ENCODE data around the gene TBC1D19.

TBC1D19 gene

GRCh38 chr4:26782168-26782829 is 198.4 kb downstream of the TBC1D19 start:
- Mint-ChIP-seq H3K4me1 (peaks cover 10% of the 10 kb centered on the region), H3K36me3 (ENCODE audit: low read depth) (no peaks in the 10 kb centered on the region), H3K4me3 (no peak overlapping the region), H3K27me3 (no peaks in the 10 kb centered on the region), H3K9me3 (no peaks in the 10 kb centered on the region), H3K27ac (no peak overlapping the region)
- no peak for ATAC-seq
- no peak for DNase-seq

- H3K27ac Mint-ChIP-seq, result no peak overlapping the region
Measured at GRCh38 chr4:26782830-26783202, 198.9 kb downstream of the TBC1D19 start.

GRCh38 chr4:26784207-26784865 is 200.5 kb downstream of the TBC1D19 start:
- ATAC-seq, result no peak
- no peak overlapping the region for H3K27ac Mint-ChIP-seq
- no peak overlapping the region for H3K4me3 Mint-ChIP-seq

More at GRCh38 chr4:26782830-26783202, 198.9 kb downstream of the TBC1D19 start:
- Mint-ChIP-seq H3K4me1 (peaks cover 15% of the 10 kb centered on the region), H3K9me3 (no peaks in the 10 kb centered on the region), H3K36me3 (ENCODE audit: low read depth) (no peaks in the 10 kb centered on the region), H3K27me3 (no peaks in the 10 kb centered on the region), H3K4me3 (no peak overlapping the region)
- DNase-seq (no peak), ATAC-seq (no peak)

GRCh38 chr4:26785312-26785711 is 201.4 kb downstream of the TBC1D19 start:
- Mint-ChIP-seq H3K36me3 (ENCODE audit: low read depth) (no peaks in the 10 kb centered on the region), H3K4me3 (no peak overlapping the region), H3K27ac (no peak overlapping the region), H3K27me3 (no peaks in the 10 kb centered on the region), H3K9me3 (no peaks in the 10 kb centered on the region), H3K4me1 (peaks cover 26% of the 10 kb centered on the region)
- ATAC-seq (no peak), DNase-seq (no peak)

More at GRCh38 chr4:26784207-26784865, 200.5 kb downstream of the TBC1D19 start:
- H3K9me3 Mint-ChIP-seq, result no peaks in the 10 kb centered on the region
- no peaks in the 10 kb centered on the region for H3K27me3 Mint-ChIP-seq
- H3K4me1 Mint-ChIP-seq, result peaks cover 26% of the 10 kb centered on the region
- no peak for DNase-seq
- no peaks in the 10 kb centered on the region for H3K36me3 Mint-ChIP-seq (ENCODE audit: low read depth)

GRCh38 chr4:26785810-26786209 is 201.9 kb downstream of the TBC1D19 start:
- ATAC-seq, result no peak
- H3K27me3 Mint-ChIP-seq, result no peaks in the 10 kb centered on the region
- no peak for DNase-seq
- no peaks in the 10 kb centered on the region for H3K9me3 Mint-ChIP-seq
- H3K4me3 Mint-ChIP-seq, result no peak overlapping the region
- H3K4me1 Mint-ChIP-seq, result peaks cover 26% of the 10 kb centered on the region
- H3K36me3 Mint-ChIP-seq (ENCODE audit: low read depth), result no peaks in the 10 kb centered on the region
- H3K27ac Mint-ChIP-seq, result no peak overlapping the region

DNA sequence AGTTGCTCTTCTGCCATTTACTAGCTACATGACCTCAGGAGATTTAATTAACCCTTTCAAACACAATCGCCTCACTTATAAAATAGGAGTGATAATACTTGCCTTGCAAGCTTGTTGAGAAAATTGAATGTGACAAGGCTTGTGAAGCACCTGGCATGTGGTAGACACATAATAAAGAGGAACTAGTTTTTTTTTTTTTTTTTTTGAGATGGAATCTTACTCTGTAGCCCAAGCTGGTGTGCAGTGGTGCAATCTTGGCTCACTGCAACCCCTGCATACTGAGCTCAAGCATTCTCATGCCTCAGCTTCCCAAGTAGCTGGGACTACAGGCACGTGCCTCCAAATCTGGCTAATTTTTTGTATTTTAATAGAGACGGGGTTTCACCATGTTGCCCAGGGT is 203.0 kb downstream of the TBC1D19 start:
- DNase-seq (no peak), ATAC-seq (no peak)
- peaks cover 26% of the 10 kb centered on the region for H3K4me1 Mint-ChIP-seq
- H3K4me3 Mint-ChIP-seq, result no peak overlapping the region
- H3K27ac Mint-ChIP-seq, result no peak overlapping the region
- no peaks in the 10 kb centered on the region for H3K36me3 Mint-ChIP-seq (ENCODE audit: low read depth)
- H3K27me3 Mint-ChIP-seq, result no peaks in the 10 kb centered on the region
- H3K9me3 Mint-ChIP-seq, result no peaks in the 10 kb centered on the region

GRCh38 chr4:26787461-26788340 is 203.8 kb downstream of the TBC1D19 start:
- peak; percentile 62 for DNase-seq
- peak; percentile 91 for ATAC-seq
- H3K4me3 Mint-ChIP-seq, result no peak overlapping the region
- peaks cover 26% of the 10 kb centered on the region for H3K4me1 Mint-ChIP-seq
- H3K27me3 Mint-ChIP-seq, result peaks cover 2% of the 10 kb centered on the region
- H3K36me3 Mint-ChIP-seq (ENCODE audit: low read depth), result no peaks in the 10 kb centered on the region
- H3K9me3 Mint-ChIP-seq, result no peaks in the 10 kb centered on the region
- H3K27ac Mint-ChIP-seq, result peak overlapping the region; percentile 44

GRCh38 chr4:26788341-26788733 is 204.5 kb downstream of the TBC1D19 start:
- Mint-ChIP-seq H3K9me3 (no peaks in the 10 kb centered on the region), H3K4me3 (no peak overlapping the region), H3K27me3 (peaks cover 2% of the 10 kb centered on the region), H3K36me3 (ENCODE audit: low read depth) (no peaks in the 10 kb centered on the region), H3K4me1 (peaks cover 26% of the 10 kb centered on the region), H3K27ac (no peak overlapping the region)
- DNase-seq, result no peak
- ATAC-seq, result peak; percentile 58

GRCh38 chr4:26789208-26789607 is 205.3 kb downstream of the TBC1D19 start:
- ATAC-seq, result no peak
- Mint-ChIP-seq H3K4me3 (no peak overlapping the region), H3K27me3 (peaks cover 2% of the 10 kb centered on the region), H3K27ac (no peak overlapping the region), H3K4me1 (peaks cover 26% of the 10 kb centered on the region), H3K36me3 (ENCODE audit: low read depth) (no peaks in the 10 kb centered on the region), H3K9me3 (no peaks in the 10 kb centered on the region)
- no peak for DNase-seq

DNA sequence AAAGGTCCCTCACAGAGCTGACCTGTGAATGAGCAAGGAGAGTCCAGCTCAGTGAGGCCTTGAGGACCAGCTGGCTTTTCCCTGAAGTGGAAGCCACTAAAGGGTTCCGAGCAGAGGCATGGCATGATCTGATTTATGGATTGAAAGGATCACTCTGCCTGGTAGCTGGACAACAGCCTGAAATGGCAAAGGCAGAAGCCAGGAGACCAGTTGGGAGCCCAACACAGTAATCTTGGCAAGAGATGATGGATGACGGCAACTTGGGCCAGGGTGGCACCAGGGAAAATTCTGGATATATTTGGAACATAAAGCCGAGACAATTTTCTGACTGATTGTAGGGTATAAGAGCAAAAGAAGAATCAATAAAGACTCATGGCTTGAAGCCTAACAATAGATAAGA is 207.5 kb downstream of the TBC1D19 start:
- no peak overlapping the region for H3K27ac Mint-ChIP-seq
- DNase-seq (no peak), ATAC-seq (no peak)
- H3K4me3 Mint-ChIP-seq, result no peak overlapping the region
- H3K4me1 Mint-ChIP-seq, result peaks cover 24% of the 10 kb centered on the region
- H3K27me3 Mint-ChIP-seq, result peaks cover 2% of the 10 kb centered on the region
- H3K9me3 Mint-ChIP-seq, result no peaks in the 10 kb centered on the region
- H3K36me3 Mint-ChIP-seq (ENCODE audit: low read depth), result no peaks in the 10 kb centered on the region

DNA sequence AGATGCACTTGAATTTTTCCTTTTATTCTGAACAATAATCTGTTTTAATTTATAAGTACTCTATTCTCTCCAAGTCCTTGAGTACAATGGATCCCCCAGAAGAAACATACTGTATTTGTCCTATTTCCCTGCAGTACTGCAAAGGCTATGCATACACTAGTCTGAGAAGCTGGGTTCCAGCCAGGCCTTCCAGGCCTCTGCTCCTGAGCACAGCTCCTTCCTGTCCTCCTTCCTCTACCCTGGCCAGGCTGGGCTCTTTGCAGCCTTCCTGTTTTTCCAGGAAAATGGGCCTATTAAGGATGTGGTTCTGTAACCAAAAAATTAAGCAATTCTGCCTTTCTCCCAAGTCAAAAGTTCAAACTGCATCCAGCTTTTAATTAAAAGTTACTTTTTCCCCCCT is 208.8 kb downstream of the TBC1D19 start:
- no peaks in the 10 kb centered on the region for H3K36me3 Mint-ChIP-seq (ENCODE audit: low read depth)
- H3K9me3 Mint-ChIP-seq, result peaks cover 4% of the 10 kb centered on the region
- no peak for ATAC-seq
- no peak overlapping the region for H3K4me3 Mint-ChIP-seq
- H3K27ac Mint-ChIP-seq, result no peak overlapping the region
- no peak for DNase-seq
- peaks cover 2% of the 10 kb centered on the region for H3K27me3 Mint-ChIP-seq
- peaks cover 13% of the 10 kb centered on the region for H3K4me1 Mint-ChIP-seq

DNA sequence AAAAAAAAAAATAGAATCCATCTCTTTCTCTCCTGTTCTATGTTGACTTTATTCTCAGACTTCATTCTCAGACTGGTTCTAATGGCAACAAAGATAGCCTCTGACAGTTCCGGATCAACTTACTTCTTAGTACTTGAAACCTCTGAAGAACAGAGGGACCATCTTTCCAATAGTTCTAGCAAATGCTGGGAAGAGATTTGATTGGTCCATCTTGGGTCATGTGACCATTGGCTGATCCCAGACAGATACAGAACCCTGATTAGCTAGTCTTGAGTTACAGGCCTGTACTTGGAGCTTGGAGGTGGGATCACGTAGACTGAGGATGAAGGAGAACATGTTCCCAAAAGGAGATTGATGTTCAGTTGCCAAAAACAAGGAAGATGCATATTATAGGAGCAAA is 209.9 kb downstream of the TBC1D19 start:
- Mint-ChIP-seq H3K9me3 (peaks cover 8% of the 10 kb centered on the region), H3K4me3 (no peak overlapping the region), H3K36me3 (ENCODE audit: low read depth) (no peaks in the 10 kb centered on the region), H3K27me3 (peaks cover 2% of the 10 kb centered on the region), H3K27ac (no peak overlapping the region), H3K4me1 (peaks cover 2% of the 10 kb centered on the region)
- DNase-seq (no peak), ATAC-seq (no peak)

- ATAC-seq (no peak), DNase-seq (no peak)
- H3K9me3 Mint-ChIP-seq, result peaks cover 8% of the 10 kb centered on the region
- no peak overlapping the region for H3K4me3 Mint-ChIP-seq
- no peak overlapping the region for H3K27ac Mint-ChIP-seq
- no peaks in the 10 kb centered on the region for H3K36me3 Mint-ChIP-seq (ENCODE audit: low read depth)
- peaks cover 2% of the 10 kb centered on the region for H3K27me3 Mint-ChIP-seq
- no peaks in the 10 kb centered on the region for H3K4me1 Mint-ChIP-seq
Measured at GRCh38 chr4:26796081-26796480, 212.2 kb downstream of the TBC1D19 start.

DNA sequence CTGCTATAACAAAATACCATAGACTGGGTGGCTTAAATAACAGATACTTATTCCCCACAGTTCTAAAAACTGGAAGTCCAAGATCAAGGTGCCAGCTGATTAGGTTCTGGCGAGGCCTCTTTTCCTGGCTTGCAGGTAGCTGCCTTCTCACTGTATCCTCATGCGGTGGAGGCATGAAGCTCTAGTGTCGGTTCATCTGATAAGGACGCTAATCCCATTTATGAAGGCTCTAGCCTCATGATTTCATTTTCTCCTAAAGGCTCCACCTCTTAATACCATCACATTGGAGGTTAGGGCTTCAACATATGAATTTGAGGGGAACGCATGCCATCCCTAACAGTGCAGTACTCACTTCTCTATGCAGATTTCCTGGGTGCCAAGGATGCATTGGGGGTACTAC is 218.9 kb downstream of the TBC1D19 start:
- no peaks in the 10 kb centered on the region for H3K27me3 Mint-ChIP-seq
- DNase-seq (no peak), ATAC-seq (no peak)
- H3K4me1 Mint-ChIP-seq, result peaks cover 15% of the 10 kb centered on the region
- no peaks in the 10 kb centered on the region for H3K36me3 Mint-ChIP-seq (ENCODE audit: low read depth)
- H3K27ac Mint-ChIP-seq, result no peak overlapping the region
- no peak overlapping the region for H3K4me3 Mint-ChIP-seq
- peaks cover 4% of the 10 kb centered on the region for H3K9me3 Mint-ChIP-seq

Data from activated naive CD8-positive, alpha-beta T cell treated with anti-CD3 and anti-CD28 coated beads, Interleukin-2, amount 50 U/mL, for 24 hours (primary cell).